Body of pancreas (tissue), 4 donors: ENCODE measurements around the gene NFS1. TPM values are rescaled to one million over a fixed set of nuclear protein-coding genes. Genes with fewer than 3 reads are reported as not detected.
A peak's percentile ranks its signal among the peaks of the same experiment; 100 is the strongest.

Source experiments
- ATAC-seq: fragments of 150-250 bp; one replicate; pipeline ENCODE4 v1.9.1; 2016
- DNase-seq, 4 donors: peaks; one replicate each; pipeline ENCODE4 v3.0.0-alpha.2; 2019
- H3K27ac ChIP-seq, 4 donors: fragments of 200-600 bp; sonication (generic); 1 replicate in 3 of 4; 2 replicates in 1 of 4; pipeline versions ENCODE4 v1.5.1 to v1.6.1; 2016 to 2019; ENCODE audit warnings: mild to moderate bottlenecking in 1 of 4, mixed read lengths in 1 of 4, moderate library complexity in 1 of 4
- H3K27me3 ChIP-seq, 2 donors: fragments of 200-600 bp; sonication (generic); one replicate each; pipeline ENCODE4 v1.6.0; 2016; ENCODE audit warnings: mild to moderate bottlenecking in 1 of 2
- H3K36me3 ChIP-seq, 2 donors: fragments of 200-600 bp; sonication (generic); replicated peaks in 1 of 2; 2 replicates each; pipeline ENCODE4 v1.5.1; 2016; ENCODE audit warnings: low read depth in 2 of 2; ENCODE audit not compliant: insufficient read depth in 1 of 2
- H3K4me1 ChIP-seq: fragments of 200-600 bp; sonication (generic); one replicate; pipeline ENCODE4 v1.6.0; 2016
- H3K4me3 ChIP-seq, 2 donors: fragments of 200-600 bp; sonication (generic); 1 replicate in 1 of 2; 2 replicates in 1 of 2; pipeline ENCODE4 v1.5.1; 2016 to 2019
- H3K9me3 ChIP-seq, 3 donors: fragments of 200-600 bp; sonication (generic); 1 replicate in 2 of 3; 2 replicates in 1 of 3; pipeline ENCODE4 v1.5.1; 2016
- CTCF ChIP-seq, 7 experiments: fragments of 450-650 bp in 4 of 7; fragments of 200-600 bp in 3 of 7; sonication (generic) in 3 of 7; IDR thresholded peaks; one replicate each; pipeline ENCODE4 v1.5.1; 2016 to 2019; ENCODE audit warnings: antibody characterized with exemption in 7 of 7
- POLR2A ChIP-seq, 3 donors: fragments of 450-650 bp; IDR thresholded peaks; one replicate each; pipeline ENCODE4 v1.6.1; 2016; ENCODE audit warnings: antibody characterized with exemption in 3 of 3, mild to moderate bottlenecking in 2 of 3
- WGBS, 2 donors: methylation state at CpG; one replicate each; pipeline ENCODE4 v1.1.5; 2017; 5-methylcytosine and 5-hydroxymethylcytosine counted together
- intact Hi-C: fragments of 100-400 bp; cut with DNase I; formaldehyde crosslinking; loops from one replicate; pipeline ENCODE4 v1.15.1; 2023
- total RNA-seq, 2 donors: library from RNA; depleted of rRNA; stranded (reverse); fragments of >200 nt; gene quantifications; one replicate each; pipeline ENCODE4 v1.1.0, GENCODE V29; 2016

NFS1 gene
- total RNA-seq, 2 donors from 2014 or later, result 15.8 to 22.1 TPM

GRCh38 chr20:35630636-35631035 lies 68.5 kb downstream of the NFS1 start:
- H3K9me3 ChIP-seq, result no peaks in the 10 kb centered on the region
- intact Hi-C loops, result no loop called here
- no peak overlapping the region for H3K4me3 ChIP-seq
- H3K4me1 ChIP-seq, result peaks cover under 1% of the 10 kb centered on the region
- H3K27me3 ChIP-seq, result no peaks in the 10 kb centered on the region
- no peak for TF ChIP-seq CTCF (IDR thresholded peaks at IDR 0.05)
- TF ChIP-seq POLR2A (IDR thresholded peaks at IDR 0.05), result no peak
- H3K36me3 ChIP-seq, result peaks cover 0 to 35% of the 10 kb centered on the region in 2 donors
- no peak overlapping the region for H3K27ac ChIP-seq
- ATAC-seq (no peak), DNase-seq (no peak)
- WGBS, 2 donors, result 83 to 91% methylated on average over 1 to 4 of the region's 4 CpGs

DNA sequence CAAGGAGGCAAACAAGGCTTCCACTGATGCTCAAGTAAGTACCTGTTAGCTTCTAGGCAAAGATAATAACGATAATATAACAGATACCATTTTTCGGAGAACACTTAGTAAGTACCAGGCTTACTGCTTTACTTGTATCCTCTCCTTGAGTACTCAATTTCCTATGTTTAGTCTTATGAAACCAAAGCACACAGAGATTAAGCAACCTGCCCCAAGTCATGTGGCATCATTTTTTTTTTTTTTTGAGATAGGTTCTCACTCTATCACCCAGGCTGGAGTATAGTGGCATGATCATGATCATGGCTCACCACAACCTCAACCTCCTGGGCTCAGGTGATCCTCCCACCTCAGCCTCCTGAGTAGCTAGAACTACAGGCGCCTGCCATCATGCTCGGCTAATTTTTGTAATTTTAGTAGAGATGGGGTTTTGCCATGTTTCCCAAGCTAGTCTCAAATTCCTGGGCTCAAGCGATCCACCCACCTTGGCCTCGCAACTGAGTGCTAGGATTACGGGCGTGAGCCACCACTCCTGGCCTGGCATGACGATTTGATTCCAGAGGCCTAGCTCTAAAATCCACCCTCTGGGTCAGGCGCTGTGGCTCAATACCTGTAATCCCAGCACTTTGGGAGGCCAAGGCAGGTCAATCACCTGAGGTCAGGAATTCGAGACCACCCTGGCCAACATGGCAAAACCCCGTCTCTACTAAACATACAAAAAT lies 69.6 kb downstream of the NFS1 start:
- Histone ChIP-seq H3K27ac (no peak overlapping the region), H3K9me3 (no peaks in the 10 kb centered on the region), H3K4me3 (no peak overlapping the region), H3K36me3 (peaks cover 0 to 40% of the 10 kb centered on the region in 2 donors), H3K27me3 (no peaks in the 10 kb centered on the region), H3K4me1 (no peaks in the 10 kb centered on the region)
- DNase-seq (no peak), ATAC-seq (no peak)
- 89 to 92% methylated on average over 12 of the region's 12 CpGs for WGBS, 2 donors
- intact Hi-C loops, result no loop called here
- TF ChIP-seq POLR2A (IDR thresholded peaks at IDR 0.05) (no peak), CTCF (IDR thresholded peaks at IDR 0.05) (no peak)

DNA sequence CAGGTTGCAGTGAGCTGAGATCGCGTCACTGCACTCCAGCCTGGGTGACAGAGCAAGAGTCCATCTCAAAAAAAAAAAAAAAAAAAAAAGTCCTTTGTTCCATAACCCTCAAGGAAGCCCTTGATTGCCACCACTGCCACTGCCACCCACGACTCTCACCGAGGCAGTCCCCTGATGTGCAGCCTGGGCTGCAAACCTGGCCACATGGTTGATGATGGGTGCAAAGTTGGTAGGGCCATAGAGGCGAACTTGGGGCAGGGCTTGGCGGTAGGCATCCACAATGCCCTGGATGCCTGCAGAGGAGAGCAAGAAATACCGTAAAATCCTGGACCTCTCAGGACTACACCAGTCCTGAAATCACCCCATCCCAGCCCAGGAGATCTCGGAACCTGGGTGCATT lies 72.0 kb downstream of the NFS1 start:
- H3K27me3 ChIP-seq, result no peaks in the 10 kb centered on the region
- H3K4me3 ChIP-seq, result no peak overlapping the region
- intact Hi-C loops, result no loop called here
- no peaks in the 10 kb centered on the region for H3K9me3 ChIP-seq
- H3K36me3 ChIP-seq, result peaks cover 0 to 40% of the 10 kb centered on the region in 2 donors
- DNase-seq (no peak), ATAC-seq (no peak)
- TF ChIP-seq POLR2A (IDR thresholded peaks at IDR 0.05) (no peak), CTCF (IDR thresholded peaks at IDR 0.05) (no peak)
- no peaks in the 10 kb centered on the region for H3K4me1 ChIP-seq
- no peak overlapping the region for H3K27ac ChIP-seq
- WGBS, 2 donors, result 89 to 95% methylated on average over 8 of the region's 8 CpGs

DNA sequence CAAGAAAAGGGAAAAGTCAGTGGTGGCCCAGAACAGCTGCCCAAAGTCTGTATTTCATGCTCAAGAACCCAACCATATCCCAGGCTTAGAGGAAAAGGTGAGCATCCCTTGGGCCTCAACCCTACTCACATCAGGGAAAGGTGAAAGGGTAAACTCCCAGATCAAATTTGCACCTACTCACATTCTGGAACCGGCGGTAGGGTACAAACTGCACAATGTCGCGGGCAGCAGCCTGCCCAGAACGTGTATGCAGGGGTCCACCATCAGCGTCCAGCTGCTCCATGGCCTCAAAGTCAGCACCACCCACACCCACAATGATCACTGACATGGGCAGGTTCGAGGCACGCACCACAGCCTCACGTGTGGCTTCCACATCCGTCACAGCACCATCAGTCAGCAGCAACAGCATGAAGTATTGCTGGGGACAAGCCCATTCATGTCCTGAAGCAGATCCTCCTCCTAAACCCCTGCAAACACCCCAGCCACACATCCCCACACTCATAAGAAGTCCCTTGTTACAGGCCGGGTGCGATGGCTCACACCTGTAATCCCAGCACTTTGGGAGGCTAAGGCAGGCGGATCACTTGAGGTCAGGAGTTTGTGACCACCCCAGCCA lies 72.7 kb downstream of the NFS1 start:
- no peak overlapping the region for H3K4me3 ChIP-seq
- ATAC-seq (no peak), DNase-seq (peak in 1 of 4 donors; percentile 6)
- H3K4me1 ChIP-seq, result no peaks in the 10 kb centered on the region
- H3K27me3 ChIP-seq, result no peaks in the 10 kb centered on the region
- no peak for TF ChIP-seq CTCF (IDR thresholded peaks at IDR 0.05)
- no peak for TF ChIP-seq POLR2A (IDR thresholded peaks at IDR 0.05)
- H3K9me3 ChIP-seq, result no peaks in the 10 kb centered on the region
- intact Hi-C loops, result no loop called here
- H3K27ac ChIP-seq, result no peak overlapping the region
- 94% methylated on average over 8 to 13 of the region's 13 CpGs for WGBS, 2 donors
- H3K36me3 ChIP-seq, result peaks cover 0 to 40% of the 10 kb centered on the region in 2 donors
